WTC11 (cell line): ENCODE measurements around the gene PABPN1. TPM values are rescaled to one million over a fixed set of nuclear protein-coding genes. Genes with fewer than 3 reads are reported as not detected.

Experiments used
- ATAC-seq: fragments of 200-7000 bp; cut with Tn5 transposase; 2 replicates; pipeline ENCODE4 v1.10.0; 2021; ENCODE audit warnings: mild to moderate bottlenecking, moderate library complexity
- CTCF ChIA-PET: fragments of 300-600 bp; sonication (Branson Sonifier 250); formaldehyde crosslinking; loops from one replicate; lab custom pipeline; 2021; ENCODE audit warnings: antibody characterized with exemption; lab: Charles Lee
- POLR2A ChIA-PET: fragments of 350-600 bp; sonication (Branson Sonifier 250); formaldehyde crosslinking; loops from one replicate; lab custom pipeline; 2021; ENCODE audit warnings: antibody characterized with exemption; lab: Charles Lee
- DNase-seq: peaks from one replicate; pipeline ENCODE4 v3.0.0; 2021; ENCODE audit warnings: low spot score
- H3K27ac Mint-ChIP-seq: 2 replicates; pipeline ENCODE4 v1.8.0; 2021; ENCODE audit warnings: mixed read lengths
- H3K27me3 Mint-ChIP-seq: 2 replicates; pipeline ENCODE4 v1.8.0; 2021; ENCODE audit warnings: low read depth, mild to moderate bottlenecking, moderate library complexity, mixed read lengths
- H3K36me3 Mint-ChIP-seq: 2 replicates; pipeline ENCODE4 v1.8.0; 2021; ENCODE audit warnings: mixed read lengths
- H3K4me1 Mint-ChIP-seq: 2 replicates; pipeline ENCODE4 v1.8.0; 2022; ENCODE audit warnings: mixed read lengths
- H3K4me3 Mint-ChIP-seq: 2 replicates; pipeline ENCODE4 v1.8.0; 2021; ENCODE audit warnings: mild to moderate bottlenecking, moderate library complexity, mixed read lengths
- H3K9me3 Mint-ChIP-seq: 2 replicates; pipeline ENCODE4 v1.8.0; 2021; ENCODE audit warnings: mixed read lengths
- ATF1 ChIP-seq: sonication (generic); formaldehyde crosslinking; IDR thresholded peaks from 2 replicates; pipeline ENCODE4 v1.8.1; 2023; ENCODE audit warnings: mild to moderate bottlenecking, moderate library complexity, missing genetic modification reagents
- CREM ChIP-seq: sonication (generic); formaldehyde crosslinking; IDR thresholded peaks from 2 replicates; pipeline ENCODE4 v1.8.1; 2022; ENCODE audit warnings: mild to moderate bottlenecking, missing genetic modification reagents, moderate library complexity
- GRHL2 ChIP-seq: fragments of 250-450 bp; sonication (Bioruptor Pico); IDR thresholded peaks from 2 replicates; pipeline ENCODE4 v1.8.0; 2022; ENCODE audit warnings: mild to moderate bottlenecking, moderate library complexity; ENCODE audit not compliant: insufficient replicate concordance, severe bottlenecking
- MXD4 ChIP-seq: fragments of 250-450 bp; sonication (Bioruptor Pico); IDR thresholded peaks from 2 replicates; pipeline ENCODE4 v1.8.0; 2021; ENCODE audit warnings: mild to moderate bottlenecking, moderate library complexity, borderline replicate concordance
- NFE2L1 ChIP-seq: sonication (generic); formaldehyde crosslinking; IDR thresholded peaks from 2 replicates; pipeline ENCODE4 v1.8.1; 2023; ENCODE audit warnings: missing genetic modification reagents
- TCF7 ChIP-seq: sonication (generic); formaldehyde crosslinking; IDR thresholded peaks from 2 replicates; pipeline ENCODE4 v1.8.0; 2022; ENCODE audit warnings: mild to moderate bottlenecking, low read depth, missing genetic modification reagents, moderate library complexity
- ZNF317 ChIP-seq: sonication (generic); formaldehyde crosslinking; IDR thresholded peaks from 2 replicates; pipeline ENCODE4 v1.8.1; 2023; ENCODE audit warnings: low read depth, mild to moderate bottlenecking, moderate library complexity, missing genetic modification reagents, borderline replicate concordance
- total RNA-seq: library from RNA; stranded (reverse); gene quantifications from 3 replicates; pipeline ENCODE4 v1.2.3, GENCODE V29; 2021
- TF ChIP-seq, protein P1 (sequence below): sonication (generic); formaldehyde crosslinking; IDR thresholded peaks from 2 replicates; pipeline ENCODE4 v1.8.0; 2023; ENCODE audit warnings: missing genetic modification reagents
- TF ChIP-seq, protein P2 (sequence below): fragments of 250-450 bp; sonication (Bioruptor Pico); IDR thresholded peaks from 2 replicates; pipeline ENCODE4 v1.9.0; 2021; ENCODE audit warnings: mild to moderate bottlenecking, borderline replicate concordance
- TF ChIP-seq, protein P3 (sequence below): sonication (generic); formaldehyde crosslinking; conservative IDR thresholded peaks from 2 replicates; pipeline ENCODE4 v1.8.1; 2023; ENCODE audit warnings: mild to moderate bottlenecking, low read depth, missing genetic modification reagents, moderate library complexity
- TF ChIP-seq, protein P4 (sequence below): sonication (generic); formaldehyde crosslinking; IDR thresholded peaks from 2 replicates; pipeline ENCODE4 v1.8.1; 2022; ENCODE audit warnings: missing genetic modification reagents, borderline replicate concordance
- TF ChIP-seq, protein P5 (sequence below): sonication (generic); formaldehyde crosslinking; IDR thresholded peaks from 2 replicates; pipeline ENCODE4 v1.8.1; 2023; ENCODE audit warnings: mild to moderate bottlenecking, missing genetic modification reagents
- TF ChIP-seq, protein P6 (sequence below): sonication (generic); formaldehyde crosslinking; IDR thresholded peaks from 2 replicates; pipeline ENCODE4 v1.8.1; 2023; ENCODE audit warnings: mild to moderate bottlenecking, missing genetic modification reagents, borderline replicate concordance
- TF ChIP-seq, protein P7 (sequence below): sonication (generic); formaldehyde crosslinking; conservative IDR thresholded peaks from 2 replicates; pipeline ENCODE4 v1.8.1; 2022; ENCODE audit warnings: mild to moderate bottlenecking, missing genetic modification reagents

PABPN1 gene
- total RNA-seq, 1 experiment from 2014 or later, result 321 TPM

DNA sequence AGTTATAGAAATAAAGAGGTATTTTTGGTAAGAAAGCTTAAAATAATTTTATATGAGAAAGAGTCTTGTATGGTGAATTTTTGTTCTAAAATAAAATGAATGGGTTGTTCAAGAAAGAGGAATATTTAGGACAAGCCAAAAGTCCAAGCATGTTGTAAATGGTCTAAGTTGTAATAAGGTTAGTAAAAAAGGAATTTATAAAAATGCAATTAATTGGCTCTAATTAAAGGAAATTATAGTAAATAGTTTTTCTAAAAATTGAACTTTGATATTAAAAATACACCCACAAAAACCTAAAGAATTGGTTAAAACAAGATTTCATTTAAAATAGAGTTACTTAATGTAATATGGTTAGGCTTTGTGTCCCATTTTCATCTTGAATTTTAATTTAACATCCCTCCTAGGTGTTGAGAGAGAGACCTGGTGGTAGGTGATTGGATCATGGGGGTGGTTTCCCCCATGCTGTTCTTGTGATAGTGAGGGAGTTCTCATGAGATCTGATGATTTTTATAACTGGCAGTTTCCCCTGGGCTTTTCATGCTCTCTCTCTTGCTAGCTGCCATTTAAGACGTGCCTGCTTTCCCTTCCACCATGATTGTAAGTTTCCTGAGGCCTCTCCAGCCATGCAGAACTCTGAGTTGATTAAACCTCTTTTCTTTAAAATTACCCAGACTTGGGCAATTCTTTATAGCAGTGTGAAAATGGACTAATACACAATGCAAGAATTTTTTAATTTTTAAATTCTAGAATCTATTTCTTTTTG, 18.4 kb downstream of the PABPN1 start:
- ATAC-seq, result no peak
- Mint-ChIP-seq H3K4me1 (0 out of 2 replicates have a peak, but pooled peaks cover 4% of the 10 kb centered on the region), H3K27me3 (peaks cover 48% of the 10 kb centered on the region), H3K36me3 (peaks cover 18% of the 10 kb centered on the region), H3K9me3 (peaks cover 67% of the 10 kb centered on the region), H3K27ac (no peak overlapping the region), H3K4me3 (no peak overlapping the region)
- no peak for DNase-seq
- ChIA-PET POLR2A (no interaction called here), CTCF (no interaction called here)
- TF ChIP-seq ATF1, result no peak

DNA sequence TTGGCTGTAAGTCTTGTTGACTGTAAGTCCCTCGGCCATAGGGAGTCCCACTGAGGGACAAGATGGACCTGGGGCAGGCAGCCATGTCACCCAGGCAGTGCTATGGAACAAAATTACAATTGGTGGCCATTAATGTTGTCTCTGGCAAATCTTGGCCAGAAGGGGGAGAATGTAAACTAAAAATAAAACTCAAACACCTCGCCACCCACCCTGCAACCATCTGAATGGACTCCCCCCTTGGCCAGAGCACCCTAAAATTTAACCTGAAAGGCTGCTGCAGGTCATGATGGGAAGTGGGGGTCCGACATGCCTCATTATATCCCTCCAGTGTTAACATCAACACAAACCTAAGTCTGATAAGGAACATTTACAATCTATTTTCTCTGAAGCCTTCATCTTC, 23.2 kb downstream of the PABPN1 start:
- Mint-ChIP-seq H3K9me3 (peaks cover 29% of the 10 kb centered on the region), H3K36me3 (peaks cover 13% of the 10 kb centered on the region), H3K4me1 (peaks cover 11% of the 10 kb centered on the region; the same call in 1 of the 2 replicates), H3K27me3 (peaks cover 20% of the 10 kb centered on the region), H3K4me3 (no peak overlapping the region), H3K27ac (no peak overlapping the region)
- ATAC-seq (no peak), DNase-seq (no peak)
- CTCF ChIA-PET, result interaction anchor here (1.1 to 1.2 kb wide), 2 partner anchors 8 to 16 kb away, joined by 4 read pairs; partner anchors contain the start of gene SLC22A17
- POLR2A ChIA-PET, result no interaction called here
- no peak for TF ChIP-seq ZNF317 (CRISPR knock-in tag)
- TF ChIP-seq, protein P1, sequence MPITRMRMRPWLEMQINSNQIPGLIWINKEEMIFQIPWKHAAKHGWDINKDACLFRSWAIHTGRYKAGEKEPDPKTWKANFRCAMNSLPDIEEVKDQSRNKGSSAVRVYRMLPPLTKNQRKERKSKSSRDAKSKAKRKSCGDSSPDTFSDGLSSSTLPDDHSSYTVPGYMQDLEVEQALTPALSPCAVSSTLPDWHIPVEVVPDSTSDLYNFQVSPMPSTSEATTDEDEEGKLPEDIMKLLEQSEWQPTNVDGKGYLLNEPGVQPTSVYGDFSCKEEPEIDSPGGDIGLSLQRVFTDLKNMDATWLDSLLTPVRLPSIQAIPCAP (CRISPR knock-in tag), result no peak
- TF ChIP-seq, protein P2, sequence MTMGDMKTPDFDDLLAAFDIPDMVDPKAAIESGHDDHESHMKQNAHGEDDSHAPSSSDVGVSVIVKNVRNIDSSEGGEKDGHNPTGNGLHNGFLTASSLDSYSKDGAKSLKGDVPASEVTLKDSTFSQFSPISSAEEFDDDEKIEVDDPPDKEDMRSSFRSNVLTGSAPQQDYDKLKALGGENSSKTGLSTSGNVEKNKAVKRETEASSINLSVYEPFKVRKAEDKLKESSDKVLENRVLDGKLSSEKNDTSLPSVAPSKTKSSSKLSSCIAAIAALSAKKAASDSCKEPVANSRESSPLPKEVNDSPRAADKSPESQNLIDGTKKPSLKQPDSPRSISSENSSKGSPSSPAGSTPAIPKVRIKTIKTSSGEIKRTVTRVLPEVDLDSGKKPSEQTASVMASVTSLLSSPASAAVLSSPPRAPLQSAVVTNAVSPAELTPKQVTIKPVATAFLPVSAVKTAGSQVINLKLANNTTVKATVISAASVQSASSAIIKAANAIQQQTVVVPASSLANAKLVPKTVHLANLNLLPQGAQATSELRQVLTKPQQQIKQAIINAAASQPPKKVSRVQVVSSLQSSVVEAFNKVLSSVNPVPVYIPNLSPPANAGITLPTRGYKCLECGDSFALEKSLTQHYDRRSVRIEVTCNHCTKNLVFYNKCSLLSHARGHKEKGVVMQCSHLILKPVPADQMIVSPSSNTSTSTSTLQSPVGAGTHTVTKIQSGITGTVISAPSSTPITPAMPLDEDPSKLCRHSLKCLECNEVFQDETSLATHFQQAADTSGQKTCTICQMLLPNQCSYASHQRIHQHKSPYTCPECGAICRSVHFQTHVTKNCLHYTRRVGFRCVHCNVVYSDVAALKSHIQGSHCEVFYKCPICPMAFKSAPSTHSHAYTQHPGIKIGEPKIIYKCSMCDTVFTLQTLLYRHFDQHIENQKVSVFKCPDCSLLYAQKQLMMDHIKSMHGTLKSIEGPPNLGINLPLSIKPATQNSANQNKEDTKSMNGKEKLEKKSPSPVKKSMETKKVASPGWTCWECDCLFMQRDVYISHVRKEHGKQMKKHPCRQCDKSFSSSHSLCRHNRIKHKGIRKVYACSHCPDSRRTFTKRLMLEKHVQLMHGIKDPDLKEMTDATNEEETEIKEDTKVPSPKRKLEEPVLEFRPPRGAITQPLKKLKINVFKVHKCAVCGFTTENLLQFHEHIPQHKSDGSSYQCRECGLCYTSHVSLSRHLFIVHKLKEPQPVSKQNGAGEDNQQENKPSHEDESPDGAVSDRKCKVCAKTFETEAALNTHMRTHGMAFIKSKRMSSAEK (CRISPR knock-in tag), result no peak
- TF ChIP-seq CREM, result no peak
- TF ChIP-seq, protein P3, sequence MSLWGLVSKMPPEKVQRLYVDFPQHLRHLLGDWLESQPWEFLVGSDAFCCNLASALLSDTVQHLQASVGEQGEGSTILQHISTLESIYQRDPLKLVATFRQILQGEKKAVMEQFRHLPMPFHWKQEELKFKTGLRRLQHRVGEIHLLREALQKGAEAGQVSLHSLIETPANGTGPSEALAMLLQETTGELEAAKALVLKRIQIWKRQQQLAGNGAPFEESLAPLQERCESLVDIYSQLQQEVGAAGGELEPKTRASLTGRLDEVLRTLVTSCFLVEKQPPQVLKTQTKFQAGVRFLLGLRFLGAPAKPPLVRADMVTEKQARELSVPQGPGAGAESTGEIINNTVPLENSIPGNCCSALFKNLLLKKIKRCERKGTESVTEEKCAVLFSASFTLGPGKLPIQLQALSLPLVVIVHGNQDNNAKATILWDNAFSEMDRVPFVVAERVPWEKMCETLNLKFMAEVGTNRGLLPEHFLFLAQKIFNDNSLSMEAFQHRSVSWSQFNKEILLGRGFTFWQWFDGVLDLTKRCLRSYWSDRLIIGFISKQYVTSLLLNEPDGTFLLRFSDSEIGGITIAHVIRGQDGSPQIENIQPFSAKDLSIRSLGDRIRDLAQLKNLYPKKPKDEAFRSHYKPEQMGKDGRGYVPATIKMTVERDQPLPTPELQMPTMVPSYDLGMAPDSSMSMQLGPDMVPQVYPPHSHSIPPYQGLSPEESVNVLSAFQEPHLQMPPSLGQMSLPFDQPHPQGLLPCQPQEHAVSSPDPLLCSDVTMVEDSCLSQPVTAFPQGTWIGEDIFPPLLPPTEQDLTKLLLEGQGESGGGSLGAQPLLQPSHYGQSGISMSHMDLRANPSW (CRISPR knock-in tag), result no peak
- TF ChIP-seq, protein P4, sequence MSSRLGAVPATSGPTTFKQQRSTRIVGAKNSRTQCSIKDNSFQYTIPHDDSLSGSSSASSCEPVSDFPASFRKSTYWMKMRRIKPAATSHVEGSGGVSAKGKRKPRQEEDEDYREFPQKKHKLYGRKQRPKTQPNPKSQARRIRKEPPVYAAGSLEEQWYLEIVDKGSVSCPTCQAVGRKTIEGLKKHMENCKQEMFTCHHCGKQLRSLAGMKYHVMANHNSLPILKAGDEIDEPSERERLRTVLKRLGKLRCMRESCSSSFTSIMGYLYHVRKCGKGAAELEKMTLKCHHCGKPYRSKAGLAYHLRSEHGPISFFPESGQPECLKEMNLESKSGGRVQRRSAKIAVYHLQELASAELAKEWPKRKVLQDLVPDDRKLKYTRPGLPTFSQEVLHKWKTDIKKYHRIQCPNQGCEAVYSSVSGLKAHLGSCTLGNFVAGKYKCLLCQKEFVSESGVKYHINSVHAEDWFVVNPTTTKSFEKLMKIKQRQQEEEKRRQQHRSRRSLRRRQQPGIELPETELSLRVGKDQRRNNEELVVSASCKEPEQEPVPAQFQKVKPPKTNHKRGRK (CRISPR knock-in tag), result no peak
- no peak for TF ChIP-seq GRHL2
- TF ChIP-seq, protein P5, sequence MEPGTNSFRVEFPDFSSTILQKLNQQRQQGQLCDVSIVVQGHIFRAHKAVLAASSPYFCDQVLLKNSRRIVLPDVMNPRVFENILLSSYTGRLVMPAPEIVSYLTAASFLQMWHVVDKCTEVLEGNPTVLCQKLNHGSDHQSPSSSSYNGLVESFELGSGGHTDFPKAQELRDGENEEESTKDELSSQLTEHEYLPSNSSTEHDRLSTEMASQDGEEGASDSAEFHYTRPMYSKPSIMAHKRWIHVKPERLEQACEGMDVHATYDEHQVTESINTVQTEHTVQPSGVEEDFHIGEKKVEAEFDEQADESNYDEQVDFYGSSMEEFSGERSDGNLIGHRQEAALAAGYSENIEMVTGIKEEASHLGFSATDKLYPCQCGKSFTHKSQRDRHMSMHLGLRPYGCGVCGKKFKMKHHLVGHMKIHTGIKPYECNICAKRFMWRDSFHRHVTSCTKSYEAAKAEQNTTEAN, result no peak
- no peak for TF ChIP-seq TCF7 (CRISPR knock-in tag)
- TF ChIP-seq, protein P6, sequence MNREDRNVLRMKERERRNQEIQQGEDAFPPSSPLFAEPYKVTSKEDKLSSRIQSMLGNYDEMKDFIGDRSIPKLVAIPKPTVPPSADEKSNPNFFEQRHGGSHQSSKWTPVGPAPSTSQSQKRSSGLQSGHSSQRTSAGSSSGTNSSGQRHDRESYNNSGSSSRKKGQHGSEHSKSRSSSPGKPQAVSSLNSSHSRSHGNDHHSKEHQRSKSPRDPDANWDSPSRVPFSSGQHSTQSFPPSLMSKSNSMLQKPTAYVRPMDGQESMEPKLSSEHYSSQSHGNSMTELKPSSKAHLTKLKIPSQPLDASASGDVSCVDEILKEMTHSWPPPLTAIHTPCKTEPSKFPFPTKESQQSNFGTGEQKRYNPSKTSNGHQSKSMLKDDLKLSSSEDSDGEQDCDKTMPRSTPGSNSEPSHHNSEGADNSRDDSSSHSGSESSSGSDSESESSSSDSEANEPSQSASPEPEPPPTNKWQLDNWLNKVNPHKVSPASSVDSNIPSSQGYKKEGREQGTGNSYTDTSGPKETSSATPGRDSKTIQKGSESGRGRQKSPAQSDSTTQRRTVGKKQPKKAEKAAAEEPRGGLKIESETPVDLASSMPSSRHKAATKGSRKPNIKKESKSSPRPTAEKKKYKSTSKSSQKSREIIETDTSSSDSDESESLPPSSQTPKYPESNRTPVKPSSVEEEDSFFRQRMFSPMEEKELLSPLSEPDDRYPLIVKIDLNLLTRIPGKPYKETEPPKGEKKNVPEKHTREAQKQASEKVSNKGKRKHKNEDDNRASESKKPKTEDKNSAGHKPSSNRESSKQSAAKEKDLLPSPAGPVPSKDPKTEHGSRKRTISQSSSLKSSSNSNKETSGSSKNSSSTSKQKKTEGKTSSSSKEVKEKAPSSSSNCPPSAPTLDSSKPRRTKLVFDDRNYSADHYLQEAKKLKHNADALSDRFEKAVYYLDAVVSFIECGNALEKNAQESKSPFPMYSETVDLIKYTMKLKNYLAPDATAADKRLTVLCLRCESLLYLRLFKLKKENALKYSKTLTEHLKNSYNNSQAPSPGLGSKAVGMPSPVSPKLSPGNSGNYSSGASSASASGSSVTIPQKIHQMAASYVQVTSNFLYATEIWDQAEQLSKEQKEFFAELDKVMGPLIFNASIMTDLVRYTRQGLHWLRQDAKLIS (CRISPR knock-in tag), result no peak
- TF ChIP-seq, protein P7, sequence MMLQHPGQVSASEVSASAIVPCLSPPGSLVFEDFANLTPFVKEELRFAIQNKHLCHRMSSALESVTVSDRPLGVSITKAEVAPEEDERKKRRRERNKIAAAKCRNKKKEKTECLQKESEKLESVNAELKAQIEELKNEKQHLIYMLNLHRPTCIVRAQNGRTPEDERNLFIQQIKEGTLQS (CRISPR knock-in tag), result no peak
- TF ChIP-seq MXD4 (CRISPR knock-in tag), result no peak
- TF ChIP-seq NFE2L1 (CRISPR knock-in tag), result no peak
